Liver (tissue), 9 donors: ENCODE measurements around the gene CISD1. TPM values are rescaled to one million over a fixed set of nuclear protein-coding genes. Genes with fewer than 3 reads are reported as not detected.

Source experiments
- DNase-seq: peaks from one replicate; pipeline ENCODE4 v3.0.0-alpha.2; 2017; ENCODE audit warnings: low spot score
- H3K27ac ChIP-seq, 2 donors: one replicate each; pipeline ENCODE4 v1.7.0; 2013; ENCODE audit warnings: inconsistent platforms in 2 of 2, low read length in 2 of 2, control low read depth in 1 of 2, low read depth in 1 of 2, mild to moderate bottlenecking in 1 of 2
- H3K27me3 ChIP-seq, 4 donors: one replicate each; pipeline versions ENCODE4 v1.6.1 to v1.7.0; 2013; ENCODE audit warnings: low read length in 3 of 4, inconsistent platforms in 1 of 4, mild to moderate bottlenecking in 1 of 4, moderate library complexity in 1 of 4; ENCODE audit not compliant: control insufficient read depth in 4 of 4, insufficient read depth in 4 of 4
- H3K36me3 ChIP-seq, 4 donors: one replicate each; pipeline versions ENCODE4 v1.6.1 to v1.7.0; 2013; ENCODE audit warnings: low read length in 3 of 4, mild to moderate bottlenecking in 3 of 4, low read depth in 1 of 4, moderate library complexity in 1 of 4; ENCODE audit not compliant: control insufficient read depth in 4 of 4, insufficient read depth in 3 of 4
- H3K4me1 ChIP-seq, 4 donors: one replicate each; pipeline versions ENCODE4 v1.6.1 to v1.7.0; 2013; ENCODE audit warnings: low read length in 3 of 4, mild to moderate bottlenecking in 3 of 4, moderate library complexity in 1 of 4; ENCODE audit not compliant: control insufficient read depth in 4 of 4, insufficient read depth in 4 of 4
- H3K4me3 ChIP-seq, 3 donors: one replicate each; pipeline versions ENCODE4 v1.6.1 to v1.7.0; 2013; ENCODE audit warnings: low read length in 3 of 3, control low read depth in 1 of 3, low read depth in 1 of 3, mild to moderate bottlenecking in 1 of 3
- H3K9ac ChIP-seq, 2 donors: one replicate each; pipeline ENCODE4 v1.7.0; 2013; ENCODE audit warnings: low read length in 2 of 2, mild to moderate bottlenecking in 2 of 2, moderate library complexity in 2 of 2, control low read depth in 1 of 2, low read depth in 1 of 2
- H3K9me3 ChIP-seq, 4 donors: one replicate each; pipeline versions ENCODE4 v1.6.1 to v1.7.0; 2013; ENCODE audit warnings: low read length in 3 of 4; ENCODE audit not compliant: control insufficient read depth in 4 of 4
- ATF3 ChIP-seq: IDR thresholded peaks from 2 replicates; pipeline ENCODE4 v1.6.1; 2016; ENCODE audit warnings: antibody characterized with exemption
- CTCF ChIP-seq: fragments of 150-350 bp; IDR thresholded peaks from 2 replicates; pipeline ENCODE4 v1.5.1; 2017; ENCODE audit warnings: improper control_type of control experiment, low read depth, low read length; ENCODE audit not compliant: missing input control
- EGR1 ChIP-seq, 2 donors: IDR thresholded peaks; 2 replicates each; pipeline ENCODE4 v1.6.1; 2016 to 2018; ENCODE audit warnings: antibody characterized with exemption in 2 of 2, low read depth in 2 of 2
- FOXA1 ChIP-seq: IDR thresholded peaks from 2 replicates; pipeline ENCODE4 v1.6.1; 2016; ENCODE audit warnings: antibody characterized with exemption
- HNF4A ChIP-seq, 2 donors: conservative IDR thresholded peaks; 2 replicates each; pipeline ENCODE4 v1.6.1; 2016; ENCODE audit warnings: antibody characterized with exemption in 2 of 2, mild to moderate bottlenecking in 2 of 2
- JUND ChIP-seq, 2 donors: IDR thresholded peaks; 2 replicates each; pipeline ENCODE4 v1.6.1; 2016; ENCODE audit warnings: antibody characterized with exemption in 2 of 2
- MAX ChIP-seq: IDR thresholded peaks from 2 replicates; pipeline ENCODE4 v1.6.1; 2016; ENCODE audit warnings: antibody characterized with exemption
- RAD21 ChIP-seq, 2 donors: IDR thresholded peaks; 2 replicates each; pipeline ENCODE4 v1.6.1; 2016; ENCODE audit warnings: antibody characterized with exemption in 2 of 2, mild to moderate bottlenecking in 2 of 2
- REST ChIP-seq: IDR thresholded peaks from 2 replicates; pipeline ENCODE4 v1.6.1; 2016; ENCODE audit warnings: antibody characterized with exemption, mild to moderate bottlenecking
- RXRA ChIP-seq, 2 donors: IDR thresholded peaks; 2 replicates each; pipeline ENCODE4 v1.6.1; 2017 to 2018; ENCODE audit warnings: antibody characterized with exemption in 2 of 2, mild to moderate bottlenecking in 1 of 2
- SP1 ChIP-seq: IDR thresholded peaks from 2 replicates; pipeline ENCODE4 v1.6.1; 2018; ENCODE audit warnings: antibody characterized with exemption, mild to moderate bottlenecking
- YY1 ChIP-seq: IDR thresholded peaks from 2 replicates; pipeline ENCODE4 v1.6.1; 2016; ENCODE audit warnings: antibody characterized with exemption, mild to moderate bottlenecking
- WGBS: extraction: QIAGEN DNeasy Blood & Tissue Kit; methylation state at CpG from one replicate; pipeline ENCODE4 v1.1.7; 2013; 5-methylcytosine and 5-hydroxymethylcytosine counted together
- polyA plus RNA-seq, 2 donors: library from polyadenylated mRNA; stranded (reverse) in 1 of 2; unstranded in 1 of 2; fragments of 200-250 nt in 1 of 2; fragments of >200 nt in 1 of 2; fragmentation: Nextera tagmentation in 1 of 2; extraction: Ambion mirVana in 1 of 2; gene quantifications; one replicate each; pipeline versions ENCODE4 v1.2.1 to v1.2.3, GENCODE V29; 2013 to 2015
- total RNA-seq, 2 donors: library from RNA; depleted of rRNA; stranded (reverse); fragments of >200 nt; gene quantifications; one replicate each; pipeline ENCODE4 v1.2.3, GENCODE V29; 2014
- donor health status: healthy.
- donor health status: healthy.
- donor health status: healthy.
- donor health status: healthy.
- donor health status: healthy.

CISD1 gene
- total and polyA plus RNA-seq, 4 donors, result 8.5 to 141 (median 15.5) TPM

- no peak for TF ChIP-seq ATF3
Observed at GRCh38 chr10:58280477-58280876, 11.5 kb downstream of the CISD1 start.

GRCh38 chr10:58281092-58281752 is 12.3 kb downstream of the CISD1 start:
- H3K27ac ChIP-seq, result no peak overlapping the region
- H3K27me3 ChIP-seq, result no peaks in the 10 kb centered on the region
- H3K4me3 ChIP-seq, result no peak overlapping the region
- no peaks in the 10 kb centered on the region for H3K4me1 ChIP-seq
- H3K9ac ChIP-seq, result no peak overlapping the region
- WGBS, result 76% methylated on average over 2 of the region's 2 CpGs
- H3K9me3 ChIP-seq, result no peaks in the 10 kb centered on the region
- DNase-seq, result no peak
- H3K36me3 ChIP-seq, result peaks cover 0 to 11% (median 3%) of the 10 kb centered on the region in 4 donors
- TF ChIP-seq FOXA1 (no peak), EGR1 (IDR thresholded peaks at IDR 0.05; ENCODE audit: low read depth in 2 of 2) (no peak), HNF4A (conservative IDR thresholded peaks at IDR 0.05) (no peak), RAD21 (IDR thresholded peaks at IDR 0.05) (no peak), CTCF (no peak)

More at GRCh38 chr10:58280477-58280876, 11.5 kb downstream of the CISD1 start:
- H3K4me1 ChIP-seq, result peaks cover 0 to 6% (median 3%) of the 10 kb centered on the region in 4 donors
- peaks cover 0 to 11% (median 3%) of the 10 kb centered on the region in 4 donors for H3K36me3 ChIP-seq
- no peaks in the 10 kb centered on the region for H3K27me3 ChIP-seq
- no peak overlapping the region for H3K4me3 ChIP-seq
- no peak for DNase-seq
- no peak overlapping the region for H3K9ac ChIP-seq
- no peaks in the 10 kb centered on the region for H3K9me3 ChIP-seq
- H3K27ac ChIP-seq, result no peak overlapping the region
- 98% methylated on average over 3 of the region's 3 CpGs for WGBS

- 66% methylated on average over 3 of the region's 3 CpGs for WGBS
- no peak overlapping the region for H3K27ac ChIP-seq
Observed at GRCh38 chr10:58282615-58283014, 13.7 kb downstream of the CISD1 start.

More at GRCh38 chr10:58282615-58283014, 13.7 kb downstream of the CISD1 start:
- H3K9ac ChIP-seq, result no peak overlapping the region
- H3K27me3 ChIP-seq, result no peaks in the 10 kb centered on the region
- H3K9me3 ChIP-seq, result no peaks in the 10 kb centered on the region
- H3K4me1 ChIP-seq, result no peaks in the 10 kb centered on the region
- DNase-seq, result no peak
- TF ChIP-seq HNF4A (conservative IDR thresholded peaks at IDR 0.05), result no peak
- no peak for TF ChIP-seq RAD21 (IDR thresholded peaks at IDR 0.05)
- TF ChIP-seq REST, result no peak
- no peak for TF ChIP-seq RXRA (IDR thresholded peaks at IDR 0.05)
- TF ChIP-seq JUND (IDR thresholded peaks at IDR 0.05), result no peak
- no peak for TF ChIP-seq SP1
- TF ChIP-seq MAX, result no peak
- TF ChIP-seq YY1, result no peak
- H3K4me3 ChIP-seq, result no peak overlapping the region
- H3K36me3 ChIP-seq, result peaks cover 0 to 11% (median 2%) of the 10 kb centered on the region in 4 donors
